ENCODE results near the gene PSME4. TPM values are rescaled to one million over a fixed set of nuclear protein-coding genes. Genes with fewer than 3 reads are reported as not detected.
A peak's percentile ranks its signal among the peaks of the same experiment; 100 is the strongest.
"Not testable (repeated sequence)": the region's sequence is repeated elsewhere in the genome, so short reads cannot be mapped to it uniquely, and the experiment has no call there.

The PSME4 gene
- total and polyA plus RNA-seq, 2 of the 13 experiments (the other 11 are each of a cell fraction or from before 2014, with no cell fraction given): 52.1 to 77.8 TPM

GRCh38 chr2:53851052-53851757, 119.6 kb downstream of the PSME4 start (continued):
- TF ChIP-seq ZNF12 (CRISPR knock-in tag; IDR thresholded peaks at IDR 0.05): peak; percentile 46; the same call in 1 of the 2 replicates
- TF ChIP-seq SOX6 (IDR thresholded peaks at IDR 0.05): not testable (repeated sequence)
- peak; percentile 82; the same call in 1 of the 2 replicates for TF ChIP-seq SOX6 (CRISPR knock-in tag; IDR thresholded peaks at IDR 0.05)
- TF ChIP-seq, protein P1, sequence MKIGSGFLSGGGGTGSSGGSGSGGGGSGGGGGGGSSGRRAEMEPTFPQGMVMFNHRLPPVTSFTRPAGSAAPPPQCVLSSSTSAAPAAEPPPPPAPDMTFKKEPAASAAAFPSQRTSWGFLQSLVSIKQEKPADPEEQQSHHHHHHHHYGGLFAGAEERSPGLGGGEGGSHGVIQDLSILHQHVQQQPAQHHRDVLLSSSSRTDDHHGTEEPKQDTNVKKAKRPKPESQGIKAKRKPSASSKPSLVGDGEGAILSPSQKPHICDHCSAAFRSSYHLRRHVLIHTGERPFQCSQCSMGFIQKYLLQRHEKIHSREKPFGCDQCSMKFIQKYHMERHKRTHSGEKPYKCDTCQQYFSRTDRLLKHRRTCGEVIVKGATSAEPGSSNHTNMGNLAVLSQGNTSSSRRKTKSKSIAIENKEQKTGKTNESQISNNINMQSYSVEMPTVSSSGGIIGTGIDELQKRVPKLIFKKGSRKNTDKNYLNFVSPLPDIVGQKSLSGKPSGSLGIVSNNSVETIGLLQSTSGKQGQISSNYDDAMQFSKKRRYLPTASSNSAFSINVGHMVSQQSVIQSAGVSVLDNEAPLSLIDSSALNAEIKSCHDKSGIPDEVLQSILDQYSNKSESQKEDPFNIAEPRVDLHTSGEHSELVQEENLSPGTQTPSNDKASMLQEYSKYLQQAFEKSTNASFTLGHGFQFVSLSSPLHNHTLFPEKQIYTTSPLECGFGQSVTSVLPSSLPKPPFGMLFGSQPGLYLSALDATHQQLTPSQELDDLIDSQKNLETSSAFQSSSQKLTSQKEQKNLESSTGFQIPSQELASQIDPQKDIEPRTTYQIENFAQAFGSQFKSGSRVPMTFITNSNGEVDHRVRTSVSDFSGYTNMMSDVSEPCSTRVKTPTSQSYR (CRISPR knock-in tag; IDR thresholded peaks at IDR 0.05; ENCODE audit: borderline replicate concordance): peak; percentile 27; the same call in 1 of the 2 replicates
- 0 out of 2 replicates have a peak, but pooled peaks have one; percentile 62 for TF ChIP-seq ZNF24 (IDR thresholded peaks at IDR 0.05)
- peak; percentile 19; the same call in 1 of the 2 replicates for TF ChIP-seq THRA (CRISPR knock-in tag; IDR thresholded peaks at IDR 0.05; ENCODE audit: borderline replicate concordance)
- peak; percentile 36; the same call in 1 of the 2 replicates for TF ChIP-seq TBX2 (CRISPR knock-in tag; IDR thresholded peaks at IDR 0.05; ENCODE audit: borderline replicate concordance)
- peak; percentile 43; the same call in 1 of the 2 replicates for TF ChIP-seq DMAP1 (CRISPR knock-in tag; IDR thresholded peaks at IDR 0.05)
- TF ChIP-seq FOXO1 (CRISPR knock-in tag; IDR thresholded peaks at IDR 0.05): peak; percentile 89
- TF ChIP-seq ZNF614 (CRISPR knock-in tag; IDR thresholded peaks at IDR 0.05; ENCODE audit: borderline replicate concordance): peak; percentile 52; the same call in 1 of the 2 replicates
- 0 out of 2 replicates have a peak, but pooled peaks have one; percentile 51 for TF ChIP-seq ZNF598 (CRISPR knock-in tag; IDR thresholded peaks at IDR 0.05; ENCODE audit: borderline replicate concordance)
- 0 out of 2 replicates have a peak, but pooled peaks have one; percentile 42 for TF ChIP-seq HDAC1 (CRISPR knock-in tag; IDR thresholded peaks at IDR 0.05)
- 0 out of 2 replicates have a peak, but pooled peaks have one; percentile 44 for TF ChIP-seq ZBTB33 (CRISPR knock-in tag; IDR thresholded peaks at IDR 0.05)
- TF ChIP-seq NFKBIZ (CRISPR knock-in tag; IDR thresholded peaks at IDR 0.05): peak; percentile 65; the same call in 1 of the 2 replicates
- TF ChIP-seq ZNF121 (CRISPR knock-in tag; IDR thresholded peaks at IDR 0.05): peak; percentile 92
- TF ChIP-seq, protein P2, sequence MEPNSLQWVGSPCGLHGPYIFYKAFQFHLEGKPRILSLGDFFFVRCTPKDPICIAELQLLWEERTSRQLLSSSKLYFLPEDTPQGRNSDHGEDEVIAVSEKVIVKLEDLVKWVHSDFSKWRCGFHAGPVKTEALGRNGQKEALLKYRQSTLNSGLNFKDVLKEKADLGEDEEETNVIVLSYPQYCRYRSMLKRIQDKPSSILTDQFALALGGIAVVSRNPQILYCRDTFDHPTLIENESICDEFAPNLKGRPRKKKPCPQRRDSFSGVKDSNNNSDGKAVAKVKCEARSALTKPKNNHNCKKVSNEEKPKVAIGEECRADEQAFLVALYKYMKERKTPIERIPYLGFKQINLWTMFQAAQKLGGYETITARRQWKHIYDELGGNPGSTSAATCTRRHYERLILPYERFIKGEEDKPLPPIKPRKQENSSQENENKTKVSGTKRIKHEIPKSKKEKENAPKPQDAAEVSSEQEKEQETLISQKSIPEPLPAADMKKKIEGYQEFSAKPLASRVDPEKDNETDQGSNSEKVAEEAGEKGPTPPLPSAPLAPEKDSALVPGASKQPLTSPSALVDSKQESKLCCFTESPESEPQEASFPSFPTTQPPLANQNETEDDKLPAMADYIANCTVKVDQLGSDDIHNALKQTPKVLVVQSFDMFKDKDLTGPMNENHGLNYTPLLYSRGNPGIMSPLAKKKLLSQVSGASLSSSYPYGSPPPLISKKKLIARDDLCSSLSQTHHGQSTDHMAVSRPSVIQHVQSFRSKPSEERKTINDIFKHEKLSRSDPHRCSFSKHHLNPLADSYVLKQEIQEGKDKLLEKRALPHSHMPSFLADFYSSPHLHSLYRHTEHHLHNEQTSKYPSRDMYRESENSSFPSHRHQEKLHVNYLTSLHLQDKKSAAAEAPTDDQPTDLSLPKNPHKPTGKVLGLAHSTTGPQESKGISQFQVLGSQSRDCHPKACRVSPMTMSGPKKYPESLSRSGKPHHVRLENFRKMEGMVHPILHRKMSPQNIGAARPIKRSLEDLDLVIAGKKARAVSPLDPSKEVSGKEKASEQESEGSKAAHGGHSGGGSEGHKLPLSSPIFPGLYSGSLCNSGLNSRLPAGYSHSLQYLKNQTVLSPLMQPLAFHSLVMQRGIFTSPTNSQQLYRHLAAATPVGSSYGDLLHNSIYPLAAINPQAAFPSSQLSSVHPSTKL (CRISPR knock-in tag; IDR thresholded peaks at IDR 0.05): peak; percentile 88
- TF ChIP-seq TRIM24 (CRISPR knock-in tag; IDR thresholded peaks at IDR 0.05): 0 out of 2 replicates have a peak, but pooled peaks have one; percentile 61
- TF ChIP-seq MIER3 (CRISPR knock-in tag; IDR thresholded peaks at IDR 0.05; ENCODE audit: borderline replicate concordance): peak; percentile 73; the same call in 1 of the 2 replicates
- 0 out of 2 replicates have a peak, but pooled peaks have one; percentile 34 for TF ChIP-seq YEATS2 (CRISPR knock-in tag; IDR thresholded peaks at IDR 0.05; ENCODE audit: borderline replicate concordance)

Data from HepG2 (cell line).